GM04503 (cell line): ENCODE results near the gene ACER3.
"Not testable (repeated sequence)": the region's sequence is repeated elsewhere in the genome, so short reads cannot be mapped to it uniquely, and the experiment has no call there.

Source experiments
- DNase-seq: peaks from one replicate; pipeline ENCODE4 v3.0.0-alpha.2; 2012; ENCODE audit warnings: low read depth

ACER3 gene

GRCh38 chr11:77038825-77039326 lies 178.2 kb downstream of the ACER3 start:
- DNase-seq, result no peak

GRCh38 chr11:77039491-77040400 lies 179.0 kb downstream of the ACER3 start:
- DNase-seq, result peak; percentile 1

GRCh38 chr11:77040401-77040777 lies 179.7 kb downstream of the ACER3 start:
- DNase-seq, result no peak

DNA sequence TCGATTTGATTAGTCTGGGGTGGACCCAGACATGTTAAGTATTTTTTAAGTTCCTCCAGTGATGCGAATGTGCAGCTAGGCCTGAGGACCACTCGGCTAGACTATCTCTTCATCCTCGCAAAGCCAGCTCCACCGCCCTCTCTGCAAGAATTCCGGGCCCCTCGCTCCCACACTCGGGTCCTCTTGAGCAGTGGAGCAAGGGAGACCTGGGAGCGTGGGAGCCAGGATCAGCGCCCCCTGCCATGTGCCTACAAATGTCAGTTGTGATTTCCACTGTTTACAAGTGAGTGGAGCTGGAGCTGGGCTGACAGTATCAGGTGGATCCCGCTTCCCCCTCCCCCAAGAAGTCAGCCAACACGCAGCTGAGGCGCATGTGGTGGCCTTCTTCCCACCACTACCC lies 180.2 kb downstream of the ACER3 start:
- DNase-seq, result no peak

DNA sequence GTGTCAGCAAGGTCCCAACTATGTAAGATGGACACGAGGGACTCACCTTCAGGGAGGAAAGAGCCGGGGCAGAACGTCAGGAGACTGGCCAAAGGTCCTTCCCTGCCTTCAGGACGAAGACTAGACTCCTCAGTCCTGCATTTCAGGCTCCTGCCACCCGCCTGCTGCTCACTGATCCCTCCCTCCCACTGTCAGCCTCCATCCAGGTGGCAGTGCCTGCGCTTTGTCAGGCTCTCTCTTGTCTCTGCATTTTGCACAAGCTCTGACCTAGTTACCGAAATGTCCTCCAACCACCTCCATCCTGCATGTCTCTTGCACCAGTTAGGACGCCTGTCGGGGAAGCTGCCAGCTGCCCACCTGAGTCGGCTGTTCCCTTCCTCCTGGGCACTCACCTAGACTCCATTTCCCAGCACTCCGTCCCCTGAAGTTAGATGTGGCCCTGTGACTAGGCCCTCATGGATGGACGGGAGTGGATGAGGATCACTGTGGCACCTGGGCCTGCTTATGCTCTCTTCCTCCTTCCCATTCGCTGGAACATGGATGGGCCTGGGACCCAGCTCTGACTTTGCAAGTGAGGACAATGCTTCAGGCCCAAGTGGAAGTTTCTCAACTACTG lies 181.5 kb downstream of the ACER3 start:
- no peak for DNase-seq

DNA sequence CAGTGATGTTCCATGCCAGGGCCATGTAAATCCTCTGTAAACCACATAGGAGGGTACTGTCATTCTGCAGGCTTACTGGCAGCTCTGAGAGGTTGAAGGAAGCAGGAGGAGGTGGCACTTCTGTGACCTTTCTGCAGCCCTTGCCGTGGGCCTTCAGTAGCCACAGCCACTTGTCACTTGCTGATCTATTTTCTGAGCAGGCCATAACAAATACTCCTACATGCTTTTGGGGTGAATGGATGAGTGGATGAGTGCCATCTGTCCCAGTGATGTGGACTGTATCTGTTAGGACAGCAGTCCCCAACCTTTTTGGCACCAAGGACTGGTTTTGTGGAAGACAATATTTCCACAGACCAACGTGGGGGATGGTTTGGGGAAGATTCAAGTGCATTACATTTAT lies 183.6 kb downstream of the ACER3 start:
- no peak for DNase-seq

- no peak for DNase-seq
Observed at GRCh38 chr11:77044886-77045285, 184.2 kb downstream of the ACER3 start.

DNA sequence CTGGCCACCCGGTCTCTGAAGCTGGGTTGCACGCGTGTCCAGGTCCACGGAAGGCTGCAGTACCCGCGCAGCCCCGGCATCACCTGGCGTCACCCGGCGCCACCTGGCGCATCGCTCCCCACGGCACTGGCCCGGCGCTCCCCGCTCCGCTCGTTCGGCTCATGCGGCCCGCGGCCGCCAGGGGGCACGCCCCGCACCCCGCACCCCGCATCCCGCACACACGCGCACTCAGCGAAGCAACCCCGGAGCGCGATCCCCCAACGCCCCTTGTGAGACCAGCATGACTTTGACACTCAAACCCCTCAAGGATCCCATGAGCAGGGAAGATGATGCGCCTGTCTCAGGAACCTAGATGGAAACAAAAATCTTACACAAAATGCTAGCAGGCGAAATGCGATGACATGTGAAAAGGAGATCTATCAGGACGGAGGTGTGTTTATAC lies 185.4 kb downstream of the ACER3 start:
- DNase-seq, result no peak

GRCh38 chr11:77047007-77047927 lies 186.5 kb downstream of the ACER3 start:
- DNase-seq, result peak; percentile 76

GRCh38 chr11:77047928-77048446 lies 187.3 kb downstream of the ACER3 start:
- not testable (repeated sequence) for DNase-seq

DNA sequence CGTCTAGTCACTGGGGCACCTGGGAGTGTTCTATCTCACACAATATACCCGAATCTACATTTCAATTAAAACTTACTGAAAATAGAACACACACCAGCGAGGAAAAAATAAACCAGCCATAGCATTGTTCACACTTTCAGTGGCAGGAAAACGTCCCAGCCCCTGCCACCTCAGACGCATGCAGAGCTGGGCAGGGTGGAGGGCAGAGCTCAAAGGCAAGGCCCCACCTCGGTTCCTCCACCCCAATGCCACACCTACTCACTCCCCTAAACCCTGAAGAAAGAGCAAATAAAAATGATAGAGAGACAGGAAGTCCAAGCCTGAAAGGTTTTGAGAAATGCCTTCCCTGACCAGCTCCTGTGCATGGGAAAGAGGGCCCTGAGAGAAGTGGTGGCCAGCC lies 188.3 kb downstream of the ACER3 start:
- DNase-seq, result no peak

- no peak for DNase-seq
Observed at GRCh38 chr11:77051511-77051910, 190.8 kb downstream of the ACER3 start.

DNA sequence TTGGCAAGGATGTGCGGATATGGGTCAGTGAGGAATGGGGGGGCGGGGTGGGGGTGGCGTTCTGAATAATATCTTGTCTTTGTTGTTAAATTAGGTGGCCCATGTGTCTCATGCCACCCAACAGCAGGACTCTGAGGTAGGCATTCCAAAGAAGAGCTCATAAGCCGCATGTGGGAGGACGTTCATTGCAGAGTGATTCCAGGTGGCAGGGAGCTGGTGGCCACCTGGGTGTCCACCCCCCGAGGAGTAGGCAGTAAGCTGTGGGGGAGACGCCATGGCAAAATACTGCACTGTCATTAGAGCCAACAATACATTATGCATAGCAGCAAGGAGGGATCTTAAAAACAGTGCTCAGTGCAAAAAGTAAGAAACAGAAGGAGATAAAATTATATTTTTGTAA lies 191.8 kb downstream of the ACER3 start:
- no peak for DNase-seq

DNA sequence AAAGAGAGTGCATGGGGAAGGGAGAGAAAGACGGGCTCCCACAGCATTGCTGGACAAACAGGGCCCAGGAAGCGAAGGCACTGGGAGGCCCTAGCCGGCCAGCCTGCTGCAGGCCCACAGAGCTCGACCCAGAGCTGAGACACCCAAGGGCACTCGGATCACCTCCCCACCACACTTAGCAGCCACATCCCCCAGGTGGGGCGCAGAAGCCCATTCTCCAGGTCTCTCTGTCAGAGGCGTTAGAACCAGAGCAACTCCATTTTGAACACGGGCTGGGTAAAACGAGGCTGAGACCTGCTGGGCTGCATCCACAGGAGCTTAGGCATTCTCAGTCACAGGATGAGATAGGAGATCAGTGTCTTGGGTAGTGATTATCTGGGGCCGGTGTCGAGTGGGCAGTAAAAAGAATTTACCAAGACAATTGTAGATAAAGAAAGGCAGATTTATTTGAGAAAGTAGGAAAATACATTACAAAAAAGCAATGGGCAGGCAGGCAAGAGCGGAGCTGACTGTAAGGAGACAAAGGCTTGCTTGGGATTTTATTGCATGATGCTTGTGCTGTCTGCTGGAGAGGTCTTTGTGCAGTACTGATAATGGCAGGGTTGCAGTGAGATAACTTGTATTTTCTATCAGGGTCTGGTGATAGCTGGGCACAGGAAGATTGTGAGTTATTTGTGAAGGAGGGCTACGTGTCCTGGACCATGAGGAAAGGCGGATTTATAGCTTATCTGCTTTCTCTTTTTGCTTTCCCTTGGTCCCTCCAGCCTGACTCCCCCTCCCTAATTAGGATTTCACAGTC lies 192.7 kb downstream of the ACER3 start:
- DNase-seq, result no peak

DNA sequence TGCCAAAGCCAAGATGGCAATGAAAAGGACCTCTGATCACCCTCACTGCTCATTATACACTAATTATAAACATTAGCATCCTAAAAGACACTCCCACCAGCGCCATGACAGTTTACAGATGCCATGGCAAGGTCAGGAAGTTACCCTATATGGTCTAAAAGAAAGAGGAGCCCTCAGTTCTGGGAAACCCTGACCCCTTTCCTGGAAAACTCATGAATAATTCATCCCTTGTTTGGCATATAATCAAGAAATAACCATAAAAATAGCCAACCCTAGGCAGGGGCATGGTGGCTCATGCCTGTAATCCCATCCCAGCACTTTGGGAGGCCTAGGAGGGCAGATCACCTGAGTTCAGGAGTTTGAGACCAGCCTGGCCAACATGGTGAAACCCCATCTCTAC lies 193.4 kb downstream of the ACER3 start:
- no peak for DNase-seq

- no peak for DNase-seq
Observed at GRCh38 chr11:77055101-77055561, 194.4 kb downstream of the ACER3 start.

DNA sequence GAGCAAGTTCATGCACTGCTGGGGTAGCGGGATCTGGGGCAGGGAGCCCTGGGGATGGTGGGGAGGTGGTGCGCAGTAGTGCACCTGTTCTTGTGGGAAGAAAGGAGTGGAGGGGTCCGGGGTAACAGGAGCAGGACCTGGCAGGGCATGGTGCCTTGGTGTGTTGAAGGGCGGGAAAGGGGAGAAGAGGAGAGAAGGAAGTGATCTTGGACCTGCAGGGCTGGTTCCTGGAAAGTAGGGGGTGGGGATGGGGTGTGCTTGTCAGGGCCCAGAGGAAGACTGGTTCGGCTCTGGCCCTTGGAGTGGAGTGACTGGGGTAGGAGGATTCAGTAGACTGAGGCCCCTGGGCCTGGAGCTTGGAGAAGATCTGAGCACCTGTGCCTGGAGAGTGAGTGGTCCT lies 195.2 kb downstream of the ACER3 start:
- no peak for DNase-seq

GRCh38 chr11:77056814-77057402 lies 196.2 kb downstream of the ACER3 start:
- no peak for DNase-seq

DNA sequence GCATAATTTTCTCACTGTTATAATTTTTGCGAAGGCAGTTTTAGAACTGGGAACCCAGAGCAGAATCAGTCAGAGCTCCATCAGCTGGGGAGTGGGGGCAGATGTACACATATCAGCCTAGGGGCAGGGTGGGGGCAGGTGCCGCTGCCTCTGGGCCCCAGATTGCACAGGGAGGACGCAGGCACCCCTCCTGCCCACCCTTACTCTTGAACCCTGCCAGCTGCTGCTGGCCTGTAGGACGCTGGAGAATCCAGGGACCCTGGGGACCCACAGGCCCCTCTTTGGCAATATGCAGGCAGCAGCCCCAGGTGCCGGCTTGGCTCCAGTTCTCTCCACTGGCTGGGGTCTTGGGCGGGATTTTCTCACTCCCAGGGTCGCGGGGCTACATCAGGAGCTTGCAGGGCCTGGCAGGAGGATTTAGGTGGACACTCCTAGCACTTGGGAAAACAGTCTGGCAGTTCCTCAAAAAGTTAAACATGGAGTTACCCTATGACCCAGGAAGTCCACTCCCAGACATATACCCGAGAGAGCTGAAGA lies 197.3 kb downstream of the ACER3 start:
- no peak for DNase-seq

GRCh38 chr11:77058900-77059299 lies 198.2 kb downstream of the ACER3 start:
- no peak for DNase-seq
